ENCODE measurements around the gene ENPP7.

Gene ENPP7

GRCh38 chr17:79730769-79731483, at the start of gene ENPP7:
Gene ENPP7 (plus strand): TSS chr17:79730943. CDS start chr17:79731140, 197 bp downstream.
- Histone ChIP-seq H3K4me1 (ENCODE audit: control insufficient read depth, insufficient read depth, low read length) (no peaks in the 10 kb centered on the region), H3K4me3 (ENCODE audit: low read length) (no peak within 1 kb of the TSS), H3K27me3 (replicated peaks; ENCODE audit: control insufficient read depth, insufficient read depth, low read length) (no peaks in the 10 kb centered on the region), H3K36me3 (ENCODE audit: control insufficient read depth, insufficient read depth, low read length, severe bottlenecking) (no peaks in the 10 kb centered on the region), H3K9ac (ENCODE audit: low read length) (no peak within 1 kb of the TSS), H3K9me3 (ENCODE audit: control insufficient read depth, low read length) (no peaks in the 10 kb centered on the region)
- no peak for DNase-seq (ENCODE audit: low read depth)

GRCh38 chr17:79681101-79681621, 49.6 kb upstream of the ENPP7 start:
- Histone ChIP-seq H3K9ac (ENCODE audit: low read length) (no peak overlapping the region), H3K36me3 (ENCODE audit: control insufficient read depth, insufficient read depth, low read length, severe bottlenecking) (no peaks in the 10 kb centered on the region), H3K4me3 (ENCODE audit: low read length) (no peak overlapping the region), H3K9me3 (ENCODE audit: control insufficient read depth, low read length) (peaks cover 2% of the 10 kb centered on the region), H3K4me1 (ENCODE audit: control insufficient read depth, insufficient read depth, low read length) (no peaks in the 10 kb centered on the region), H3K27me3 (replicated peaks; ENCODE audit: control insufficient read depth, insufficient read depth, low read length) (peaks cover 46% of the 10 kb centered on the region)
- no peak for DNase-seq (ENCODE audit: low read depth)

- DNase-seq (ENCODE audit: low read depth), result no peak
- Histone ChIP-seq H3K4me3 (ENCODE audit: low read length) (no peak overlapping the region), H3K4me1 (ENCODE audit: control insufficient read depth, insufficient read depth, low read length) (no peaks in the 10 kb centered on the region), H3K9me3 (ENCODE audit: control insufficient read depth, low read length) (no peaks in the 10 kb centered on the region), H3K27me3 (replicated peaks; ENCODE audit: control insufficient read depth, insufficient read depth, low read length) (peaks cover 52% of the 10 kb centered on the region), H3K9ac (ENCODE audit: low read length) (no peak overlapping the region), H3K36me3 (ENCODE audit: control insufficient read depth, insufficient read depth, low read length, severe bottlenecking) (no peaks in the 10 kb centered on the region)
Measured at GRCh38 chr17:79681628-79682261, 49.0 kb upstream of the ENPP7 start.

GRCh38 chr17:79683365-79683764, 47.4 kb upstream of the ENPP7 start:
- Histone ChIP-seq H3K9ac (ENCODE audit: low read length) (no peak overlapping the region), H3K4me3 (ENCODE audit: low read length) (no peak overlapping the region), H3K9me3 (ENCODE audit: control insufficient read depth, low read length) (no peaks in the 10 kb centered on the region), H3K4me1 (ENCODE audit: control insufficient read depth, insufficient read depth, low read length) (no peaks in the 10 kb centered on the region), H3K27me3 (replicated peaks; ENCODE audit: control insufficient read depth, insufficient read depth, low read length) (peaks cover 59% of the 10 kb centered on the region), H3K36me3 (ENCODE audit: control insufficient read depth, insufficient read depth, low read length, severe bottlenecking) (no peaks in the 10 kb centered on the region)
- DNase-seq (ENCODE audit: low read depth), result no peak

GRCh38 chr17:79684132-79684985, 46.4 kb upstream of the ENPP7 start:
- Histone ChIP-seq H3K9ac (ENCODE audit: low read length) (no peak overlapping the region), H3K9me3 (ENCODE audit: control insufficient read depth, low read length) (no peaks in the 10 kb centered on the region), H3K27me3 (replicated peaks; ENCODE audit: control insufficient read depth, insufficient read depth, low read length) (peaks cover 61% of the 10 kb centered on the region), H3K4me3 (ENCODE audit: low read length) (no peak overlapping the region), H3K36me3 (ENCODE audit: control insufficient read depth, insufficient read depth, low read length, severe bottlenecking) (no peaks in the 10 kb centered on the region), H3K4me1 (ENCODE audit: control insufficient read depth, insufficient read depth, low read length) (no peaks in the 10 kb centered on the region)
- DNase-seq (ENCODE audit: low read depth), result no peak

GRCh38 chr17:79685121-79685520, 45.6 kb upstream of the ENPP7 start:
- no peak for DNase-seq (ENCODE audit: low read depth)
- Histone ChIP-seq H3K36me3 (ENCODE audit: control insufficient read depth, insufficient read depth, low read length, severe bottlenecking) (no peaks in the 10 kb centered on the region), H3K4me3 (ENCODE audit: low read length) (no peak overlapping the region), H3K27me3 (replicated peaks; ENCODE audit: control insufficient read depth, insufficient read depth, low read length) (peaks cover 62% of the 10 kb centered on the region), H3K9me3 (ENCODE audit: control insufficient read depth, low read length) (no peaks in the 10 kb centered on the region), H3K9ac (ENCODE audit: low read length) (no peak overlapping the region), H3K4me1 (ENCODE audit: control insufficient read depth, insufficient read depth, low read length) (no peaks in the 10 kb centered on the region)

GRCh38 chr17:79686476-79686875, 44.3 kb upstream of the ENPP7 start:
- DNase-seq (ENCODE audit: low read depth), result no peak
- peaks cover under 1% of the 10 kb centered on the region for H3K4me1 ChIP-seq (ENCODE audit: control insufficient read depth, insufficient read depth, low read length)
- no peak overlapping the region for H3K4me3 ChIP-seq (ENCODE audit: low read length)
- H3K36me3 ChIP-seq (ENCODE audit: control insufficient read depth, insufficient read depth, low read length, severe bottlenecking), result no peaks in the 10 kb centered on the region
- no peaks in the 10 kb centered on the region for H3K9me3 ChIP-seq (ENCODE audit: control insufficient read depth, low read length)
- H3K27me3 ChIP-seq (replicated peaks; ENCODE audit: control insufficient read depth, insufficient read depth, low read length), result peaks cover 69% of the 10 kb centered on the region
- H3K9ac ChIP-seq (ENCODE audit: low read length), result no peak overlapping the region

GRCh38 chr17:79690466-79690865, 40.3 kb upstream of the ENPP7 start:
- Histone ChIP-seq H3K27me3 (replicated peaks; ENCODE audit: control insufficient read depth, insufficient read depth, low read length) (peaks cover 77% of the 10 kb centered on the region), H3K36me3 (ENCODE audit: control insufficient read depth, insufficient read depth, low read length, severe bottlenecking) (no peaks in the 10 kb centered on the region)

GRCh38 chr17:79690988-79691836, 39.5 kb upstream of the ENPP7 start:
- Histone ChIP-seq H3K9ac (ENCODE audit: low read length) (no peak overlapping the region), H3K27me3 (replicated peaks; ENCODE audit: control insufficient read depth, insufficient read depth, low read length) (peaks cover 74% of the 10 kb centered on the region)
- no peak for DNase-seq (ENCODE audit: low read depth)

More at GRCh38 chr17:79690466-79690865, 40.3 kb upstream of the ENPP7 start:
- H3K9me3 ChIP-seq (ENCODE audit: control insufficient read depth, low read length), result no peaks in the 10 kb centered on the region
- no peak for DNase-seq (ENCODE audit: low read depth)
- H3K9ac ChIP-seq (ENCODE audit: low read length), result no peak overlapping the region
- H3K4me3 ChIP-seq (ENCODE audit: low read length), result no peak overlapping the region
- H3K4me1 ChIP-seq (ENCODE audit: control insufficient read depth, insufficient read depth, low read length), result peaks cover 11% of the 10 kb centered on the region

GRCh38 chr17:79691931-79692330, 38.8 kb upstream of the ENPP7 start:
- peaks cover 72% of the 10 kb centered on the region for H3K27me3 ChIP-seq (replicated peaks; ENCODE audit: control insufficient read depth, insufficient read depth, low read length)

More at GRCh38 chr17:79690988-79691836, 39.5 kb upstream of the ENPP7 start:
- H3K4me3 ChIP-seq (ENCODE audit: low read length), result no peak overlapping the region
- H3K9me3 ChIP-seq (ENCODE audit: control insufficient read depth, low read length), result no peaks in the 10 kb centered on the region
- H3K4me1 ChIP-seq (ENCODE audit: control insufficient read depth, insufficient read depth, low read length), result peaks cover 18% of the 10 kb centered on the region
- no peaks in the 10 kb centered on the region for H3K36me3 ChIP-seq (ENCODE audit: control insufficient read depth, insufficient read depth, low read length, severe bottlenecking)

More at GRCh38 chr17:79691931-79692330, 38.8 kb upstream of the ENPP7 start:
- Histone ChIP-seq H3K36me3 (ENCODE audit: control insufficient read depth, insufficient read depth, low read length, severe bottlenecking) (no peaks in the 10 kb centered on the region), H3K4me3 (ENCODE audit: low read length) (no peak overlapping the region), H3K9ac (ENCODE audit: low read length) (no peak overlapping the region), H3K4me1 (ENCODE audit: control insufficient read depth, insufficient read depth, low read length) (peaks cover 19% of the 10 kb centered on the region), H3K9me3 (ENCODE audit: control insufficient read depth, low read length) (no peaks in the 10 kb centered on the region)
- DNase-seq (ENCODE audit: low read depth), result no peak
